Lower leg skin (tissue), 3 donors: ENCODE results near the gene CYTH2.

Experiments used
- POLR2A ChIP-seq, 2 donors: fragments of 450-650 bp; IDR thresholded peaks; one replicate each; pipeline ENCODE4 v1.6.1; 2016 to 2017; ENCODE audit warnings: antibody characterized with exemption in 2 of 2, mild to moderate bottlenecking in 1 of 2, moderate library complexity in 1 of 2
- TF ChIP-seq, protein P1 (sequence below), 3 donors: fragments of 450-650 bp; IDR thresholded peaks; one replicate each; pipeline ENCODE4 v1.5.1; 2016; ENCODE audit warnings: antibody characterized with exemption in 3 of 3, mild to moderate bottlenecking in 3 of 3, moderate library complexity in 2 of 3

DNA sequence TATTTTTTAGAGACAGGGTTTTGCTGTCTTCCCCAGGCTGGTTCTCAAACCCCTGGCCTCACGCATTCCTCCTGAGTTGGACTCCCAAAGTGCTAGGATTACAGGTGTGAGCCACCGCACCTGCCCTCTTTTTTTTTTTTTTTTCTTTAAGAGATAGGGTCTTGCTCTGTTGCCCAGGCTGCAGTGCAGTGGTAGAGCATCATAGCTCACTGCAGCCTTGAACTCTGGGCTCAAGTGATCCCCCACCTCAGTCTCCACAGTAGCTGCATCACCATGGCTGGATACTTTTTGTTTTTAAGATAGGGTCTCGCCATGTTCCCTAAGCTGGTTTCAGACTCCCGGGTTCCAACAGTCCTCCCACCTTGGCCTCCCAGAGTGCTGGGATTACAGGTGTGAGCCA, 12.3 kb upstream of the CYTH2 start:
- TF ChIP-seq, protein P1, sequence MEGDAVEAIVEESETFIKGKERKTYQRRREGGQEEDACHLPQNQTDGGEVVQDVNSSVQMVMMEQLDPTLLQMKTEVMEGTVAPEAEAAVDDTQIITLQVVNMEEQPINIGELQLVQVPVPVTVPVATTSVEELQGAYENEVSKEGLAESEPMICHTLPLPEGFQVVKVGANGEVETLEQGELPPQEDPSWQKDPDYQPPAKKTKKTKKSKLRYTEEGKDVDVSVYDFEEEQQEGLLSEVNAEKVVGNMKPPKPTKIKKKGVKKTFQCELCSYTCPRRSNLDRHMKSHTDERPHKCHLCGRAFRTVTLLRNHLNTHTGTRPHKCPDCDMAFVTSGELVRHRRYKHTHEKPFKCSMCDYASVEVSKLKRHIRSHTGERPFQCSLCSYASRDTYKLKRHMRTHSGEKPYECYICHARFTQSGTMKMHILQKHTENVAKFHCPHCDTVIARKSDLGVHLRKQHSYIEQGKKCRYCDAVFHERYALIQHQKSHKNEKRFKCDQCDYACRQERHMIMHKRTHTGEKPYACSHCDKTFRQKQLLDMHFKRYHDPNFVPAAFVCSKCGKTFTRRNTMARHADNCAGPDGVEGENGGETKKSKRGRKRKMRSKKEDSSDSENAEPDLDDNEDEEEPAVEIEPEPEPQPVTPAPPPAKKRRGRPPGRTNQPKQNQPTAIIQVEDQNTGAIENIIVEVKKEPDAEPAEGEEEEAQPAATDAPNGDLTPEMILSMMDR (IDR thresholded peaks at IDR 0.05): no peak
- TF ChIP-seq POLR2A (IDR thresholded peaks at IDR 0.05): no peak
